RWPE1 (cell line): ENCODE data around the gene PHF14.
"Not testable (repeated sequence)": the region's sequence is repeated elsewhere in the genome, so short reads cannot be mapped to it uniquely, and the experiment has no call there.

Experiments used
- CTCF ChIA-PET: fragments of 350-600 bp; sonication (Branson Sonifier 250); formaldehyde crosslinking; extraction: SDS; loops from one replicate; lab custom pipeline; 2021; lab: Yijun Ruan, JAX
- POLR2A ChIA-PET: fragments of 400-600 bp; formaldehyde crosslinking; extraction: SDS; loops from one replicate; lab custom pipeline; 2020; ENCODE audit warnings: antibody characterized with exemption; ENCODE audit not compliant: low non-redundant PET; lab: Yijun Ruan, JAX
- DNase-seq: peaks from one replicate; pipeline ENCODE4 v3.0.0; 2012; ENCODE audit warnings: low spot score
- H3K27ac ChIP-seq: fragments of 450-650 bp; 2 replicates; pipeline ENCODE4 v1.5.1; 2017
- TF ChIP-seq, protein P1 (sequence below): fragments of 450-650 bp; conservative IDR thresholded peaks from 2 replicates; pipeline ENCODE4 v1.5.1; 2017; ENCODE audit warnings: low read depth, mild to moderate bottlenecking

Gene PHF14, protein sequence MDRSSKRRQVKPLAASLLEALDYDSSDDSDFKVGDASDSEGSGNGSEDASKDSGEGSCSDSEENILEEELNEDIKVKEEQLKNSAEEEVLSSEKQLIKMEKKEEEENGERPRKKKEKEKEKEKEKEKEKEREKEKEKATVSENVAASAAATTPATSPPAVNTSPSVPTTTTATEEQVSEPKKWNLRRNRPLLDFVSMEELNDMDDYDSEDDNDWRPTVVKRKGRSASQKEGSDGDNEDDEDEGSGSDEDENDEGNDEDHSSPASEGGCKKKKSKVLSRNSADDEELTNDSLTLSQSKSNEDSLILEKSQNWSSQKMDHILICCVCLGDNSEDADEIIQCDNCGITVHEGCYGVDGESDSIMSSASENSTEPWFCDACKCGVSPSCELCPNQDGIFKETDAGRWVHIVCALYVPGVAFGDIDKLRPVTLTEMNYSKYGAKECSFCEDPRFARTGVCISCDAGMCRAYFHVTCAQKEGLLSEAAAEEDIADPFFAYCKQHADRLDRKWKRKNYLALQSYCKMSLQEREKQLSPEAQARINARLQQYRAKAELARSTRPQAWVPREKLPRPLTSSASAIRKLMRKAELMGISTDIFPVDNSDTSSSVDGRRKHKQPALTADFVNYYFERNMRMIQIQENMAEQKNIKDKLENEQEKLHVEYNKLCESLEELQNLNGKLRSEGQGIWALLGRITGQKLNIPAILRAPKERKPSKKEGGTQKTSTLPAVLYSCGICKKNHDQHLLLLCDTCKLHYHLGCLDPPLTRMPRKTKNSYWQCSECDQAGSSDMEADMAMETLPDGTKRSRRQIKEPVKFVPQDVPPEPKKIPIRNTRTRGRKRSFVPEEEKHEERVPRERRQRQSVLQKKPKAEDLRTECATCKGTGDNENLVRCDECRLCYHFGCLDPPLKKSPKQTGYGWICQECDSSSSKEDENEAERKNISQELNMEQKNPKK

DNA sequence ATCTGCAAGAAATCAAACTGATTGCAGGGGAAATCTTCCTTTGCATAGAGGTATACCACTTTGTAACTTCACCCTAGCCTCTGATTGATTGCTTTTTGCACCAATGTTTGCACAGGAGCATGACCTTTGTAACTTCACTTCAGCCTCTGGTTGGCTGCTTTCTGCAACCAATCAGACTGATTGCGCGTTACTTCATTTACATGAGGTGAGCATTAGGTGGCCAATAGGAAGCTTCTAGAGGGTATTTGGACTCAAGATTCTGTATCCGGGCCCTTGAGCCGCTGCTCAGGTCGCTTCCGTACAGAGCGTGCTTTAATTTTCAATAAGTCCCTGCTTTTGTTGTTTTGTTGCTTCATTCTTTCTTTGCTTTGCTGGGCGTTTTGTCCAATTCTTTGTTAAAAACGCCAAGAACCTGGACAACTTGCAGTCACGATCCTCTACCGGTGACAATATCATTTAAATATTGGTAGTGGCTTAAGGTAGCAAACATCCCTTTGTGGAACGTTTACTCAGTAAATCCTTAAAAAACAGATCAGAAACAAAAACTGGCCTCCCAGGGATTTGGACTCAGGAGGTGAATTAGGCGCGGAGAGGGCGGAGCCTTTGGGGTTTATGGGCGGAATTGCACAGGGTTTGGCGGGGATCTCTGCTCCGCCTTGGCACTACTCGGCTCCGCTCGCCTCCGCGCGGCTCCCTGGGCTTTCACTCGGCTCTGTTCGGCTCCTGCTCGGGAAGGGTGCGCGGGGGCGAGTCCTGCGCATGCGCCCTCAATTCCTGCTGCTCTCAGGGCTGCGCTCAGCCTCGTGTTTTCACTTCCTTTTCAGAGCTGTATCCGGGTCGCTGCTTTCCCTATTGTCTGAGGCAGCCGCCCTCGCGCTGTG, at the start of gene PHF14:
Gene PHF14, plus strand, starts transcription at position 812 of the 881 bp plus-strand sequence. CDS start 452 bp downstream, outside the sequence.
- H3K27ac ChIP-seq: peak within 1 kb of the TSS; percentile 89
- DNase-seq: peak; percentile 96
- CTCF ChIA-PET: interaction anchor here (0.6 kb wide), 1 partner anchor 620 kb away, joined by 4 read pairs; no protein-coding TSS in a partner anchor
- TF ChIP-seq, protein P1, sequence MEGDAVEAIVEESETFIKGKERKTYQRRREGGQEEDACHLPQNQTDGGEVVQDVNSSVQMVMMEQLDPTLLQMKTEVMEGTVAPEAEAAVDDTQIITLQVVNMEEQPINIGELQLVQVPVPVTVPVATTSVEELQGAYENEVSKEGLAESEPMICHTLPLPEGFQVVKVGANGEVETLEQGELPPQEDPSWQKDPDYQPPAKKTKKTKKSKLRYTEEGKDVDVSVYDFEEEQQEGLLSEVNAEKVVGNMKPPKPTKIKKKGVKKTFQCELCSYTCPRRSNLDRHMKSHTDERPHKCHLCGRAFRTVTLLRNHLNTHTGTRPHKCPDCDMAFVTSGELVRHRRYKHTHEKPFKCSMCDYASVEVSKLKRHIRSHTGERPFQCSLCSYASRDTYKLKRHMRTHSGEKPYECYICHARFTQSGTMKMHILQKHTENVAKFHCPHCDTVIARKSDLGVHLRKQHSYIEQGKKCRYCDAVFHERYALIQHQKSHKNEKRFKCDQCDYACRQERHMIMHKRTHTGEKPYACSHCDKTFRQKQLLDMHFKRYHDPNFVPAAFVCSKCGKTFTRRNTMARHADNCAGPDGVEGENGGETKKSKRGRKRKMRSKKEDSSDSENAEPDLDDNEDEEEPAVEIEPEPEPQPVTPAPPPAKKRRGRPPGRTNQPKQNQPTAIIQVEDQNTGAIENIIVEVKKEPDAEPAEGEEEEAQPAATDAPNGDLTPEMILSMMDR: no peak
- POLR2A ChIA-PET: interaction anchor here (1.2 kb wide), 1 partner anchor 33 kb away, joined by 3 read pairs; a partner anchor contains a TSS

DNA sequence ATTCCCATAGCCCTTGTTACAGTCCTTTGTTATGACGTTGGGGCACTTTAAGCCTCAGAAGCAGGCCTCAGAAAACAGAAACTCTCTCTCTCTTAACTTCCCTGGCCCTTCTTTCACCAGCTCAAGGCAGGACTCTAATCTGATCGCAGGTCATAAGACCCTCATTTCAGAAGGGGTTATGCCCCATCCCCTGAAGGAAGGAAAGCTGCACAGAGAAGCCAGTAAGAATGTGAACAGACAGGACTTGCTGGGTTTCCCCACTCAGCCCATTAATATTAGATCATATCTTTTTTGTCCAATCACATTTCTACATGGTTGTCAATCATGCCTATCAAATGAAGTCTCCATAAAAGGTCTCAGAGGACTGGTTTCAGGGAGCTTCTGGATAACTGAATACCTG, 49.3 kb upstream of the PHF14 start:
- no peak overlapping the region for H3K27ac ChIP-seq
- TF ChIP-seq, protein P1: no peak
- no peak for DNase-seq
- POLR2A ChIA-PET: no interaction called here
- CTCF ChIA-PET: interaction anchor here (0.6 kb wide), 1 partner anchor 42 kb away, joined by 4 read pairs; no protein-coding TSS in a partner anchor

DNA sequence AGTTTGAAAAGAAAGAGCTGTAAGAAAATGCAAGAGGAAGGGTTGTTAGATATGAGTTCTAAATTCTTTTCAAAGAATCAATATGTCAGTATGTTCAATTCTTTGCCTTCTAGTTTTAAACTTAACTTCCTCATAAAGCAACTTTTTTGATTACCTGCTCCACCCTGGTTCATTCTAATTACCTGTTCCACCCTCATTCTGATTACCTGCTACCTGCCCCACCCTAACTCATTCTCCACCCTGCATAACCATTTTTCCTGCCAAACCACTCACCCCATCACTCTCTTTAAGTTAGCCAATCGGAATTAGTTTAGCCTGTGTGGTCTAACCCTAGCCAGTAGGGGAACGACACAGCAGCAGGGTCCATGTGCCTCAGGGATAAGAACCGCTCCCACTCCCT, 45.5 kb upstream of the PHF14 start:
- DNase-seq, POLR2A ChIA-PET, H3K27ac ChIP-seq: not testable (repeated sequence)
- CTCF ChIA-PET: interaction anchor here (0.6 to 1.4 kb wide), 2 partner anchors 12 to 738 kb away, joined by 3 to 4 read pairs; no protein-coding TSS in a partner anchor

DNA sequence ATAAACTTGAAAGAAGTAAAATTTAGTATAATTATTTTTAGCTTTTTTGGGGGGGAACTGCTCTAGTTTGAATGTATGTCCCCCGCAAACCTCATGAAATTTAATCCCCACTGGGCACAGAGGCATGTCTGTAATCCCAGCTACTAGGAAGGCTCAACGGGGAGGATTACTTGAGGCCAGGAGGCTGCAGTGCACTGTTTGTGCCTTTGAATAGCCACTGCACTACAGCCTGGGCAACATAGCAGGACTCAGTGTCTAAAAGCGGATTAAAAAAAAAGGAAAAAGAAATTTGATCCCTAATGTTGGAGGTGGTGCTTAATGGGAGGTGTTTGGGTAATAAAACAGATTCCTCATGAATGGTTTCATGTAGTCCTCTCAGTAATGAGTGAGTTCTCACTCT, 43.1 kb upstream of the PHF14 start:
- ChIA-PET POLR2A (no interaction called here), CTCF (no interaction called here)
- no peak overlapping the region for H3K27ac ChIP-seq
- no peak for DNase-seq
- TF ChIP-seq, protein P1: no peak

DNA sequence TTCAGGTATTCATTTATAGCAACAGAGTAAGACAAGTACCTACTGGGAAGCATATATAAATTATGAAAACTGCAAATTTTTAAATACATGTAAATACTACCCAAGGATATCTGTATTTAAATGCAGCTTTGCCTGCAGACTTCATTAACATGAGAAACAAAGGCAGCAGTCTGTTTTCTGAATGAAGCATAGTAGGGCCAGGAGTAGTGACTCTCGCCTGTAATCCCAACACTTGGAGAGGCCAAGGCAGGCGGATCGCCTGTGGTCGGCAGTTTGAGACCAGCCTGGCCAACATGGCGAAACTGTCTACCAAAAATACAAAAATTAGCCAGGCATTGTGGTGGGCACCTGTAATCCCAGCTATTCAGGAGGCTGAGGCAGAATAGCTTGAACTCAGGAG, 42.5 kb upstream of the PHF14 start:
- no peak for DNase-seq
- H3K27ac ChIP-seq: no peak overlapping the region
- CTCF ChIA-PET: no interaction called here
- TF ChIP-seq, protein P1: no peak
- POLR2A ChIA-PET: no interaction called here

DNA sequence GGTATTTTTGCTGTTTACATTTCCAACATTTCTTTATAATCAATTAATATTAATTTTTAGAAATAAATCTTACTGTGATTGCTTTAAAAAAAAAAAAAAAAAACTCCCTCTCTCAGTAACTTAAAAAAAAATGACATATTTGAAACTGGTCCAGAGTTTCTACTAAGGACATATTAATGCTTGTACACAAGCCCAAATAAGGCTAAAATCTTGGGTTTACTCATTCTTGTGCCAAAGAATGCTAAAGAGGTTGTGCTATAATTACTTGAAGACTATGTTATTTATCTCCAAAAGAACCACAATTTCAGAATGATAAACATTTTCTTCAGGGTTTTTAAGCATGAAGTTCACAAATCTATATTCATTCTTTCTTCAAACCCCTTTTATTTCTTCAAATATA, 39.4 kb upstream of the PHF14 start:
- TF ChIP-seq, protein P1: no peak
- POLR2A ChIA-PET: no interaction called here

More for the DNA sequence above, 39.4 kb upstream of the PHF14 start:
- CTCF ChIA-PET: no interaction called here
- no peak for DNase-seq
- H3K27ac ChIP-seq: no peak overlapping the region
